HL-60/S4 treated with retinoic acid at 250 ng/mL for 4 days and 3 days (cell line): Measurements from ENCODE around the gene SEMA5B.

Experiments used
- in situ Hi-C: fragments of 300-500 bp; cut with MboI; formaldehyde crosslinking; loops from 2 replicates; pipeline ENCODE4 v1.7.0; 2022; ENCODE audit warnings: low sequenced_read_pairs

SEMA5B gene

DNA sequence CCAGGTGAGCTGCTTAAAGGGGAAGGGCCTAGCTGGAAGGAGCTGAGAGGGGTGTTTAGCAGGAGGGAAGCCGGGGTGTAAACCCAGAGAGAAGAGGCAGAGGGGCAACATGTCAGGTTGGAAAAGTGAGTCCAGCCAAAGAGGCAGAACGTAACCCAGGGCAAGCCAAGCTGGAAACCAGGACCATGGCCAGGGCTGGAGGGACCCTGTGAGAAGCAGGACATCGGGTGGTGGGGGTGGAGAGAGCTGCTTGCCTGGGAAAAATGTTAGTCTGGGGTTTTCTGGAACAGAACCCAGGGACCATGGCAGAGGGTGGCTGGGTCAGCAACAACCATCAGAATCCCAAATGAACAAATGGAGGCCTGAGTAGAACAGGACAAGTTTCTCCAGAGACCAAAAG, 32.6 kb downstream of the SEMA5B start:
- in situ Hi-C loops: no loop called here

DNA sequence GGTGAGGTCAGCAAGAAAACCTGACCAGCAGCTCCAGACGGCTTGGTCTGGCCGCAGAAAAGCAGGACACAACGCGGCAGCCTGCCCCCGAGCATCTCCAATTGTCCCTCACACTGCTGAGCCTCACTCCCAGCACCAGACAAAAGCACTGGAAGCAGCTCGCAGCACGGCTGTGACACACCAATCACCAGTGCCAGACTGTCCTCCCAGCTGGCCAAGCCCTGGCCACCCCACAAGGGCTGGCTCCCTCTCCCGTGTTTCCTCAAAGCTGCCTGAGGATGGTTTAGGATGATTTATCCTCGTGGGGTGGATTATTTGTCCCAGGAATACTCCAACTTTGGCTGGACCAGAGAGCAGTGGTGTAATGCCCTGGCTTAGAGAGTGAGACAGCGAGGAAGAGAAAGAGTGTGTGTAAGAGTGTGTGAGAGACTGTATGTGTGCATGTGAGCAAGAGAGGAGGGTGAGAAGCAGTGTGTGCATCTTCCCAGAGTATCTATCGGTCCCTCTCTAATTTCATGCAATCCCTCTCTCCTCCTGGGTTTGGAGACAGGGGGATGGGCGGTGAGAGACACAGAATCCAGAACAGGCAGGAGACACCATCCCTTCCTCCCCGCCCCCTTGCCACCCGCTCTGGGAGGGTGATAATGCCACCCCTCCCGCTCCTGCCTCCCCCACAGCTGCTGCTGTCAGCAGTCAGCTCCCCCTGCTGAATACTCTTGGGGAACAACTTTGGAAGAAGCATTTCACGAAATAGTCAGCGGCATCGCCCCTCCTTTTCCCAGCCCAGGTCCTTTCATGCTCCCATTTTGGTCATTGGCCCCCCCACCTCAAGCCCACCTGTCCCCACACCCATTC, 34.2 kb downstream of the SEMA5B start:
- in situ Hi-C loops: no loop called here

DNA sequence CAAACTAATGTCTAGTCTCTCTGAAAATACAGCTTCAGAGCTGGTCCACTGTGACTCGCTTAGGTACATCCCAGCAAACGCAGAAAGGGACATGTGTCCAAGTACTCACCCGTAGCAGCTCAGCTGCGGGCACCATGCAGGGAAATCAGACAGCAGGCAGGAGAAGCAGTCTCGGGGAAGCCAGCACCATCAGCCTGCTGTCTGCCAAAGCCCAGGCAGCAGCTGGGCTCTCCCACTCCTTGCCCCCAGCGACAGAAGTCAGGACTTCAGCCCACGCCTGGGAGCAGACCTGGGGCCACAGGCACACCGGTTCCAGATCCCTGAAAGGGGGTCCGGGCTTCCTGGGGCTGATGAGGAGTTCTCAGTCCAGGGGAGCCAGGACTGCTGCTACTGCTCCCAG, 34.9 kb downstream of the SEMA5B start:
- in situ Hi-C loops: no loop called here

DNA sequence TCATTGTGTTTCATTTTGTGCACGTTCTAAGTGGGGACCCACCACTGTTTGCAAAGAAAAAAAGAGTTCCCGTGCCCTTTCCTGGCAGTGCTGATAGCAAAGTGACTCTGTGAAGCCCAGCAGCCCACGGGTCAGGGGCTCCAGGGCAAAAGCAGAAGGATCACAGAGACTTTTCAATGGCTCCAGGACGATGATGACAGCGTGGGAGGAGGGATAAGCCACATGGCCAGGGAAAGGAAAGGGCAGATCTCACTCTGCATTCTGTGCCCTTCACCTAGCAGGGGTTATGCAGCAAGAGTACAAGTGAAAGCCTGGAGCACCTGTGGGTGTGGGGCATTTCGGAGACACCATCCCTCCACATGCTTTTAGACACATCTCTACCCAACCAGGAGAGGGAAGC, 35.4 kb downstream of the SEMA5B start:
- in situ Hi-C loops: no loop called here

DNA sequence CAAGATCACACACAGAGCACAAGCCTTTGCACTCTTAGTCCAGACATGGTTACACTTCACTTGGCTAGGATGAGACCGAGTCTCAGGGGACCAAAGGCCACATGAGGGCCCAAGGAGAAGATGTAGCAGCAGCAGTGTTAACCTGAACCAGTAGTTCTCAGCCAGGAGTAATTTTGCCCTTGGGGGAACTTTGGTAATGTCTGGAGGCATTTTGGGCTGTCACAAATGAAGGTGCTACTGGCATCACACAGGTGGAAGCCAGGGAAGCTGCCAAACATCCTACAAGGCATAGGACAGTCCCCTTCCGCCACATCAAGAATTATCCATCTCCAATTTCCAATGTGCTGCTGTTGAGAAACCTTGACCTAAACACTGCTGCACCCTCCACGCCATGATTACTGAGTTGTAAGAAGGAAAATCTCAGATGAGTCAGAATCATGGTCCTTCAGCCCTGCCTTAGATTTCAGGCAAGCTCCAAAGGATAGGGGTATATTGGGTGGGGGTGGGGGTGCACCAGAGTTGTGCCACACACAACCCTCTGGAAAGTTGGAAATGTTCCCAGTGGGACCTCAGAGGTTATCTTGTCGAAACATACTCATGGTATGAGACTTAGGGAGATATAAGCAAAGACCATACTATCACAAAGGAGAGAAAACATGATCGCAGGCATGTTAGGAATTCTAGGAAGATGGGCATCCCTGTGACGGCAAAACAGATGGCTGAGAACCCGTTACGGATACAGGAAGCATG, 36.2 kb downstream of the SEMA5B start:
- in situ Hi-C loops: no loop called here

DNA sequence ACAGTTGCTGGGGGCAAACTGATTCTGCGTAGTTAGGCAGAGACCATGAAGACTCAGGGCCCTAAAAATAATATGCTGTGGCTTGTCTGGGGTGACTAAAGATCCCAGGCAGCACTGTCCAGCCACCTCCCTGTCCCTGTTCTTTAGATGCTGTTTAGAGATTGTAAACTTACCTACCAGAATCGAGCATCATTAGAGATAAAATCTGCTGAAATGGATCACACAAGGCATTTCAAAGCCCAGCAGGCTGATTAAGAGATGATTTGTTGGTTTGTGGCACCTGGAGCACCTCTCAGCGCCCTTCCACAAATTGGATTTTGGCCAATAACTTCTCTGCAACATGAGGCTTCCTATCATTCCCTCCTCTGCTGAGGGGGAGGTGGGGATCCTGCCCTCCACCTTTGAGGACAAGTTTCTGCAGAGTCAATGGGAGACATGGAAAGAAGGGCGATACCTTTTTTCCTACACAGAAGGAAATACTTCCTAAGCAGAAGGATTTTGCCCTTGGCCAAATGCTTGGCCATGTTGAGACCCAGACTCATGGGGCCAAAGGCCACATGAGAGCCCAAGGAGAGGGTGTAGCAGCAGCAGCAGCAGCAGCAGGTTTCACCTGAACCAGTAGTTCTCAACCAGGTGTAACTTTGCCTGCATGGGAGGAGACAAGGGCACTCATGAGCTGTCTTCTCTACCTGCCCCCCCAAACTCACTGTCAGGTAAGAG, 37.5 kb downstream of the SEMA5B start:
- in situ Hi-C loops: no loop called here

DNA sequence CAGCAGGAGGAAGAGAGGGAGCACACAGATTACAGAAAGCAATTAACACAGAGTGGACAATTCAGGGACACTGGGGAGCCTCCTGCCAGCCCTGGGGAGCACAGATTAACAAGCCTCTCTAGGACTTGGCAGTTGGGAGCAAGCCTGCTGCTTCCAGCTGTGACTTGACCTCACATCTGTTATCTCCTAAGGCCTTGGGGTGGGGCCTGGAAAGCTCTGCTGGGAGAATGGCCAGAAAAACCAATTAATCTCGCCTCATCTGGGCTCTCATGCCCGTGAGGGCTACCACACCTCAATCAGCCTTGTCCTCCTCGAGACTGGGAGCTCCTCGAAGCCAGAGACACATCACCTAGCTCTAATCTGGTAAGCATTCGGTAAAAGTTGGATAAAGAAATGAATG, 39.1 kb downstream of the SEMA5B start:
- in situ Hi-C loops: no loop called here

DNA sequence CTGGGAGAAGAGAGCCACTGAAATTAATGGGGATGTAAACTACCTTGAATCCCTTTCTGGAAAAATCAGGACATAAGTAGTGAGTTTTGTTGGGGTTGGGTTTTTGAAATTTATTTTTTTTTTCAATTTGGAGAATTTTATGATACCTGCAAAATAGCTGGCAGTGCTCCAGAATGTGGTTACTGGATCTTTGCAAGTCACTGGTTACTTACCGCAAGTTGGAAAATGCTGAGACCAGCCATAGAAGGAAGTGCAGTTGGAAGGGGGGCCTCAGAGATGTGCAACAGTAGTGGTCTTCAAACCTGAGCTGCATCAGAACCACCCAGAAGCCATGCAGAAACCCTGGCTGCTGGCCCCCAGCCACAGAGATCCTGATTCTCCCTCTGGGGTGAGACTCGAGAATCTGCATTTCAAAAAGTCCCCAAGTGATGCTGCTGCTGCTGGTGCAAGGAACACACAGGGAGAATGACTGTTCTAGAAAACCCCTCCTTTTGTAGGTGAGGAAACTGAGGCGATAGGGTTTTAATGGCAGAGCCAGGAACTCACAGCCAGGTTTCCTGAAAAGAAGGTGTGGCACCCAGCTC, 39.7 kb downstream of the SEMA5B start:
- in situ Hi-C loops: no loop called here

DNA sequence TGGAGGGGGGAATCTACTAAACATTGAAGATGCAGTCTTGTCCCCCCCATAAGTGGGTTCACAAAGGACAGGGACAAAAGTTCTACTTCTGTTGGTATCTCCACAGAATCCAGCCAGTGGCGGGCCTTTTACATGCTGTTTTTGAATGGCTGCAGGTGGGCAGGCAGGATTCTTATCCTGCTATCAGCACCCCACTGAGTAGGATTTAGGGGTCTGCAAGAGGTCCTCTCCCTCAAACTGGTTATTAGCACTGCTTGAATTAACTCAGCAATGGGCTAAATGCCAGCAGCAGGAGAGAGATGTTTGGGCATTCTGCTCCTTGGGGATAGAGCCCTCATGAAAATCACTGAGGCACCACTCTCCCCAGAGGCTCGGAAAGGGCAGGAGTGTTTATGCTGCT, 40.3 kb downstream of the SEMA5B start:
- in situ Hi-C loops: no loop called here

DNA sequence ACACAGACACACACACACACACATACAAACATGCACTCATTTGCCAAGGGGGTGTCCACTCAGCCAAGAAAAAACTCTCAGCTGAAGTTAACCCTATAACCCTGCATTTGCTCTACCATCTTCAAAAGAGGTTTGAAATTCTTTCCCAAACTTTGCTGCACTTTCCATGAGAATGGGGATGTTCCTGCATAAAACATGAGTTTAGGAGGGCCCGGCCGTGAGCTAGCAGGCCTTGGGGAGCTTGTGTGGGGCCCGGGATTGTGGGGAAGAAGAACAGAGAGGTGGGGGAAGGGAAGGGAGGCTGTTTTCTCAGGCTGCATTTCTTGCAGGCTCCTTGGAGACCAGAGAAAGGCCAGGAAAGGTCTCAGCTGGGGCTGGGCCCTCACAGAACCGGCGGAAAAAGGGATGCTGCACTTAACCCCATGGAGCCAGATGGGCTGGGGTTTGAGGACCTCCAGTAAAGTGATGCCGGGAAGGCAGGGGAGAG, 40.8 kb downstream of the SEMA5B start:
- in situ Hi-C loops: no loop called here

DNA sequence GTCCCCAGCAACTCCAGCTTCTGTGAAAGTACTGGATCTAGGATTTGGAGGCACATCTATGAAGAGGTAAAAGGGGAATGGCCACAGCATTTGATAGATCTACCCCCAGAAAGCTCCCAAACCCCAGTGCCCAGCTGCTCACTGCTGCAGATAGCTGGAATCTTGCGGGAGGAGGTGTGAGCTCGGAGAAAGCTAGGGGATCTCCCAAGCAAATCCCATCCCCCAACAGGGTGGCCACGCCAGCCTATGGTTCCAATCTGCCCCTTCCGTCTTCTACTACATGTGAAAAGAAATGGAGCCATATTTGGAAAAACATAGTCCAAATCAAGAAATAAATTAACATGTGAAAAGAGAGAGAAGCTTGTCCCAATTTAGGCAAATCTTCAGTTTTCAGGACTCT, 42.0 kb downstream of the SEMA5B start:
- in situ Hi-C loops: no loop called here

DNA sequence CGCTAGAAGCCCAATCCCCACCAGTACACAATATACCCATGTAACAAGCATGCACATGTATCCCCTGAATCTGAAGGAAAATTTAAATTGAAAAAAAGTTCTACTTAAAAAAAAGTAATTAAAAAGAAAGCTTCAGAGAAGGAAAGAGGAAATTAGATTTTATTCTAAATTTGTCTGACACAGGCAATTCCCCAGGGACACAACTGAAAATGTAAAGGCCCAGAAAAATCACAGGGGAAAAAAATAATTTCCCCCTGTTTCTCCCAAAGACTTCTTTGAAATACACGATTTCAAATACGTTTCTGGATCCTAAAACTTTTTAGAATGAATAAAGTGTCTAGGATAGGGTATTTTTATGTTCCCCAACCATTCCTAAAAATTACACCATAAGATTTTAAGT, 42.9 kb downstream of the SEMA5B start:
- in situ Hi-C loops: no loop called here

DNA sequence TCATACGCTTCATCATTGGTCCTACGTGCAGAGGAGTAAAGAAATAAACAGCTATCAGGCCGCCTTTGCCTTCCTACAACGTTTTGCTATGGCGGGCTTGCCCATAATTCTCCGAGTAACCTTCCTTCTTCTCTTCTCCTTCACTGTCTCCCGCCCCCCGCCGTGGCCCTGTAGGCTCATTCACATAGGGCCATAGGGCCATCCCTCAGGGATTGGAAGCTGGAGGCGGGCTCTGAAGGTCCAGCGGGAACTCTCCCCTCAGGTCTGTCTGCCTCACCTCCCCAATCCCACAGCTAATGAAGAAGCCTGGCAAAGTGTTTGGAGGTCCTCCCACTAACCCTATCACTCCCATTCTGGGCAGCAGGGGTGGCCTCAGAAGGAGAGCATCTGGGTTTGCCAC, 43.6 kb downstream of the SEMA5B start:
- in situ Hi-C loops: no loop called here

DNA sequence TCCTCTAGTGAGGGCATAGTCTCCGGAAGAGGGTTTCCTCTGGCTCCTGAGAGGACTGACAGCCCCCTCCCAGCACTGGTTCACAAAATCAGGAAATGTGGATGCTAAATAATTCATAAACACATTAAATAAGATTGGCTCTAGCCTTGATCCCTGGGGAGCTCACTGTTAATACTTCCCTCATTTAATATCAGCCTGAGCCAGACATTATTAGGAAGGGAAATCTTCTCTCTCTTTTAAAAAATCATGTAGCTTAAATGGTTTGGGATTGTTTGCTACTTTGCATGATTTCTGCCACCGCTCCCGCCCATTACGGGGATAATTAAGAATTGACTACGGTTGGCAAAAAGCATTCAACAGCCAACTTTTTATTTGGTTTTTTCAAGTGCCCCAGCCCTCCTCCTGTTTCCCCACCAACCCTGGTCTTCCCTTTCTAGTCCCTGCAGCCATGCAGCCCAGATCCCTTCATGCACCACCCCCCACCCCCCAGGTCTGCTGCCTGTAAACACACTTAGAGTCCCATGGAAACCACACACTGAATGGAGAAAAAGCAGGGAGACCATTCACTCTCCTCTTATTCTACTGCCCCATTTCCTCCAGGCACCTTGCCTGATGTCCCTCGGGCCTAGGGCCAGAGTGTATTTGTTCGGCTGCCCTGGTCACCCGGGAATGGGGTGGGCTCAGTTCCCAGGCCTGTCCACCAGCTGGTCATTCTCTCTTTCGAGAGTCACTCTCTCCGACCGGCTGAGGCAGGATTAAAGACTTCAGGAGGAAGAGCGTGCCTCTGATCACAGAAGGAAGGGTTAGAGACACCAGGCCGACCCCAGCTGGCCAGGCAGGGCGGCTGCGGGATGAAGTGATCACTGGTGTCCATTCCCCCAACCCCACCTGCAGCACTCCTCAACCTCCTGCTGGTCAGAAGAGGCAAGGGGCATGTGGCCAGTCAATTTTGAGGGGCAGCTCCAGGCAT, 45.1 kb downstream of the SEMA5B start:
- in situ Hi-C loops: no loop called here

DNA sequence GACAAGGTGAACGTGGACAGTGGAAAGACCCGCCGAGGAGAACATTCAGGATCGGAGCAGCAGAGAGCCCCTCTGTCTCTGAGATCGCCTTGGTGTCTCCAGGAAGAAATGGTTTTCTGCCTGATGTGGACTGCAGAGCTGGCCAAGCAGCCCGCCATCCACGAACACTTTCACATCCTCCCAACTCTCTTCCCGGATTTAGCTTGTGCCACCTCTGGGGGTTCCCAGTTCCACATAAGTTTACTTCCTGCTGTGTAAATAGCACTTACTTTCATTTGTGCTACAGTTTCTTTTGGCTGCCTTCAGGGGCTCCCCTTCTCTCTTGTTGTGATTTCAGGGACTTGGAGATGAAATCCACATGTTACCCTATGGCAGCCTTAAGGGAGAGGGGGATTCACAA, 48.4 kb downstream of the SEMA5B start:
- in situ Hi-C loops: no loop called here

DNA sequence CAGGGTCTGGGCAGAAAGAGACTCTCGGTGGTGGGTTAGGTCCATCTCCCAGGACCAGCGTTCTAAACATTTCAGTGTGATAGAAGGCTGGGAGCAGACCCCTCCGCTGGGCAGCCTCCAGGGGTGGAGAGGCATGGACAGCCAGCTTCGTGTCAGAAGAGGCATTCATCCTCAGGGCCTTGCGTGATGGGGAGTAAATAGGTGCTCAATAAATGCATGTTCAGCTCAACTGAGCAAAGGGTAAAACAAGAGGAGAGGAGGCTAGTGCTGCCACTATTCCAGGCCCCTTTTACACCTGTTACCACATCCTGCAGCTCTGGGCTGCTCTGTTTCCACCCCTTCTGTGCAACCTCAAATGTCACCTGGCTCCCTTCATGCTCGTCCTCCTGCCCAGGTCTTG, 49.0 kb downstream of the SEMA5B start:
- in situ Hi-C loops: no loop called here

DNA sequence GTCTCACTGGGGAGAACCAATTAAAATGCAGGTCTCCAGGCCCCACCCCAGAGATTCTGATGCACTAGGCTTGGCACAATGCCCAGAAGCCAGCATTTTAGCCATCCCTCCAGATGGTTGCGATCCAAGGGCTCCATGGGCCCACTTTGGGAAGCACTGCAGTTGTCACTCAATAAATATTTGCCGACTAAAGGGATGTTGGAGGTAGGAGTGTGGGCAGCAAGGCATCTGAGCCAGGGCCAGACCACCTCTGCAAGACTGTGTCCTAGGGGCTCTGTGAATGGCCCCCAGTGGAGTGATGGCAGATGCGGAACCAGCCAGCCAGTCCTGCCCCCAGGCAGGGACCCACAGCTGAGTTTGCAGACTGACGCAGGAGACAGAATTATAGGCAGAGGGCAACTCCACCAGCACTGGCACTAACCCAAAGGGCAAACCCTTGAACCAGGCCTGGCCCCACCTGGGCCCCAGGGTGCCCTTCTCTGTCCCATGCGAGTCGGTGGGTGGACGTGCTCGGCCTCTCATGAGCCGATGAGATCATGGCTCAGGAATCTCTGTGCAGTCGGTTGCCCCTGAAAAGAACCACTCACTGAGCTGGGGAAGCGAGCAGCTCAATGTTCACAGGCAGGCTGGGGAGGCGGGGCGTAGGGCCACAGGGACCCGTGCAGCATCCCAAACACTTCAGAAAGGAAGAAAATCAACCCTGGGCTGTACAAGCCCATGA, 49.7 kb downstream of the SEMA5B start:
- in situ Hi-C loops: no loop called here

DNA sequence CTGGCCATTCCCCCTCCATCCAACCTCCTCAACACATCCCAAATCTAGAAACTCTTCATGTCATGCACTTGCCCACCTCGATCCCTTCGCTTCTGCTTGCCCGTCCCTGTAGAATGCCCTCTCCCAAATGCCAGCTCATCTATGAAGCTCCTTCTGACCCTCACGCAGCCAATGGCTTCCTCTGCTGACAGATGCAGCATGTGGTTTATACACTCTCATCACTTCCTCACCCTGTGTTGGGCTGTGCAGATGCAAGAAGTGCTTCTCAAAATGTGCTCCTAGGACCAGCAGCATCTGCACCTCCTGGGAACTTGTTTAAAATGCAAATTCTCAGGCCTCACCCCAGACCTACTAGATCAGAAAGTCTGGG, 51.7 kb downstream of the SEMA5B start:
- in situ Hi-C loops: no loop called here

DNA sequence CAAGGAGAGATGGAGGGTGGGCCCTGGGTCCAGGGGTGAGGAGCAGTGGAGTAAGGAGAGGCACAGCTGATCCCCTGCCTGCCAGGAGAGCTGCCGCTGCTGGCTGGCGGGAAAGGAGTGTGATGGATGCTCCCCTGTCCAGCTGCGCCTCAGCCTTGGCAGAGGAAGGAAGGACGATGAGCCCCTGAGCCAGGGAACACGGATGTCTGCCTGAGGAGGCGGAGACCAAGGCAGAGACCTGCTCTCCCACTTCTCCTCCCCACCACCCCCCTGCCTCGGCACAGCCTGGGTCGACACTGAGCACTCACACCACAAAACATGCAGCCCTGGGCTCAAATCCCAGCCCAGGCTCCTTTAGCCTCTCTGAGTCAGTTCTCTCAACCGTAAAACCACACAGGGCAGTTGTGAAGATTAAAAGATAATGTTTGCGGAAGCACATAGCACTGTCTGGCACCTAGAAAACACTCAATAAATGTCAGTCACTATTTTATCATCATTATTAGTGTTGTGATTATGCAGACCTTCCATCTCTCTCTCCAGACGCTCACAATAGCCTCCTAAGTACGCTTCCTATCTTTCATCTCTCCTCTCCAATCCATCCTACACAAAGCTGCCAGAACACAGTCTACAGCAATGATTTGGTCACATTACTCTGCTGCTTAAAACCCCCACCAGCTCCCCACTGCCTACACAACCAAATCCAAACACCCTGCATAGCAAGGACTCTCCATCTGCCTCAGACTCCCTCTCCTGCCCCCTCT, 52.2 kb downstream of the SEMA5B start:
- in situ Hi-C loops: no loop called here
